ENCODE data around the gene OGFOD3. TPM values are rescaled to one million over a fixed set of nuclear protein-coding genes. Genes with fewer than 3 reads are reported as not detected.

OGFOD3 gene
- total RNA-seq, 1 experiment from 2014 or later = 31.7 TPM

DNA sequence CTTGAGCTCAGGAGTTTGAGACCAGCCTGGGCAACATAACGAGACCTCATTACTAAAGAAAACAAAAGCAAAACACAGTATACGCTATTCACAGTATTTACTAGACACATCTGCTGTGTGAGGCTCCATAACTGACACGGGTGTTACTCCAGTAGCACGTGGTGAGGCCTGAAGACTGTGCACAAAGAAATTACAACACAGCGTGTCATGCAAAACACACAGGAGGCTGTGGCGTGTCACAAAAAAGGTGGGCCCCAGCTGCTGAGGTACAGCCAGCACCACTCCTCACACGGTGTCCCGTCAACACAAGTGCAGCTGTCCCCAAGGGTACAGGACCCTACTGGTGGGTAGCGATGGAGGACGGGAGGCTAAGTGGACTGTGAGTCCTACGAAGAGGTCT, 29.5 kb upstream of the OGFOD3 start:
- DNase-seq (ENCODE audit: extremely low read depth, low read depth) = no peak

DNA sequence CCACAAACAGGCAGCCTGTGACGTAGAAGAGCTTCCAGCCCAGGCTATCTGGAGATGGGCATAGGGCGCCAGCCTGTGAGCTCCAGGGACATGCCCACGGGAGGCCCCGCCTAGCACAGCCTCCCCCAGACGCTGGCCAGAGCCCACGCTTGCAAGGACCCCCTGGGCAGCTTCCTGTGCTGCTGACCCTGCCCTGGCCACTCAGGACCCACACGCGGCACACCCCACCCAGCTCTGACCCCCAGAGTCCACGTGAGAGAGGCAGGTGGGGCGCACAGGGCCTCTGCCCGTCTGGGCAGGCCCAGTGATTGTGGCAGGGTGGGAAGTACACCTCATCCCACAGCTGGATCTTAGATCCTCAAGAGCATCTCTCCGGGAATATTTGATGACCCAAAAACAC, 28.3 kb upstream of the OGFOD3 start:
- DNase-seq (ENCODE audit: extremely low read depth, low read depth) = no peak

DNA sequence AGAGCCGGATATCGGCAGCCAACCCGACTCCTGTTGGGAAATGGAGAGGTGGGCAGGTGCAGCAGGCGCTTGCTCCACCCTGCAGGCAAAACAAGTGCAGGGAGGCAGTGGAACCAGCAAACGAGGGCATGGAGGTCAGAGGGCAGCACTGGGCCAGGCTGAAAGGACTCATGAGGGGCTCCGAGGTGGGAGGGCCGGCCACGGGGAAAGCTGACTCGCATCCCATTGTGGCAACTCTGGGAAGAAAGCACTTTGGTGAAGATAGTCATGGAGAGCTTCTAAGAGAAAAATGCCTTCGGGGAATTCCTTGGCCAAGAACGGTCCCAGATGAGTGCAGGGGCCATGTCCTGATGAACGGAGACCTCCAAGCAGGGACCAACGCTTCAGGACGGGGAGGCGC, 27.7 kb upstream of the OGFOD3 start:
- DNase-seq (ENCODE audit: extremely low read depth, low read depth) = no peak

DNA sequence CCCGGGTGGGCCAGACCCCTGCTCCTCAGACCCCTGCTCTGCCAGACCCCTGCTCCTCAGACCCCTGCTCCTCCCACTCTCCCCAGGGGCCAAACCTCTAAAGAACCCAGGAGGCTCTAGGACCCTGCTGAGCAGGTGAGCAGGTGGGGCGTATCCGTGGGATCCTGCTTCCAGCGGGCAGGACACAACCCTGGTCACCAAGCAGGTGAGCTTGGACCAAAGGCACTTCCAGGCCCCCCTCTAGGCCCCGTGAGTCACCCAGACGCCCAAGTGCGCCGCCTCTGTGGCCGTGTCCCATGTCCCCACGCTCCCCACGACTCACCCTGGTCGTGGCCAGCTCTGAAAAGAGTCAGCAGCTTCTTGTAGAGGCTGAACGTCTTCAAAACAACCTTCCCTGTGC, 27.2 kb upstream of the OGFOD3 start:
- DNase-seq (ENCODE audit: extremely low read depth, low read depth) = no peak

DNA sequence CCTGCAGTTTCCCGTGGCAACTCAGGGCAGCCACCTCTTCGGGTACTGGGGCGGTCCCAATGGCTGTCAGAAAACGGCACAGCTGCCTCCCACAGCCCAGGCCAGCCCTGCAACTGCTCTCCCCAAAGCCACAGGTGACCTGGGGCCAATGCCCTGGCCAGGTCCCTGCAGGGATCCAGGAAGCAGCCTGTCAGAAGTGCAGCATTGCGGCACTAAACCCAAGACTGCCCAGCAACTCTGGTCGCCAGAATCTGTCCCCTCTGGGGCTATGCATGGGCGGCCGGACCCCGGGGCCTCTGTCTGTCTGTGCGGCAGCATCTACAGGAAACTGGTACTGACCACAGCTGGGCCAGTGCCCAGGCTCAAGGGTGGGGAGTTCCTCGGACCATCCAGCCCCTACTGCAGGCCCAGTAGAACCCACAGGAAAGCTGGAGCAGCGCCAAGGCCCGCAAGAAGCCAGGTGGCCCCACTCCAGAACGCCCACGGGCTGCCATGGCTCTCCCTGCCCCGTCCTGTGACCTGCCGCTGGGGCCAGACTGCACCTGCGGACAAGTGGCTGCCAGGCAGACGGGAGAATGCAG, 26.6 kb upstream of the OGFOD3 start:
- no peak for DNase-seq (ENCODE audit: extremely low read depth, low read depth)

DNA sequence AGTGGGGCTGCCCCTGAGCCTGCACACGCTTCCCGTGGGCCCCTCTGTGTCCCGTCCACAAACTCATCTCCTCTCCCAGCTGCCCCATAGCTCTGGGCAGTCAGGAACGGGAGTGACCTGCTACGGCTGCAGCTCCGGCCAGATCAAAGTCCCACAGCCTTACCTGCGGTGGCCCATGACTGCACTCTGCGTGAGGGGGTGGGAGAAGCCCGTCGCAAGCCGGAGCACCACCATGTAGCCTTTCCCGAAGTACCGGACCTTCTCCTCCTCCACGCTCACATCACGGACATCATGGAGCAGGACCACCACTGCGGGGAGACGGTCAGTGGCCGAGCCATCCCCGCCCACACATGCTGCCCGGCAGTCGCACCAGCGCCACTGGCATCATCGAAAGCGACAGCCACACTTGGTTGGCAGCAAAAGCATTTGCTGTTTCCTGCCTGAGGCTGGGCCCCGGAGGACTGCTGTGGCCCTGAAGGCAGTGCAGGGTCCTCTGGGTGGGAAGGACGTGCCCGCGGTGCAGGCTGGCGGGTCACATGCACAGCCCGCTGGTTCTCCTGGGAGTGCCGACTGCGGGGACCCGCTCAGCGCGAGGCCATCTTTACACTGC, 26.0 kb upstream of the OGFOD3 start:
- DNase-seq (ENCODE audit: extremely low read depth, low read depth) = no peak

DNA sequence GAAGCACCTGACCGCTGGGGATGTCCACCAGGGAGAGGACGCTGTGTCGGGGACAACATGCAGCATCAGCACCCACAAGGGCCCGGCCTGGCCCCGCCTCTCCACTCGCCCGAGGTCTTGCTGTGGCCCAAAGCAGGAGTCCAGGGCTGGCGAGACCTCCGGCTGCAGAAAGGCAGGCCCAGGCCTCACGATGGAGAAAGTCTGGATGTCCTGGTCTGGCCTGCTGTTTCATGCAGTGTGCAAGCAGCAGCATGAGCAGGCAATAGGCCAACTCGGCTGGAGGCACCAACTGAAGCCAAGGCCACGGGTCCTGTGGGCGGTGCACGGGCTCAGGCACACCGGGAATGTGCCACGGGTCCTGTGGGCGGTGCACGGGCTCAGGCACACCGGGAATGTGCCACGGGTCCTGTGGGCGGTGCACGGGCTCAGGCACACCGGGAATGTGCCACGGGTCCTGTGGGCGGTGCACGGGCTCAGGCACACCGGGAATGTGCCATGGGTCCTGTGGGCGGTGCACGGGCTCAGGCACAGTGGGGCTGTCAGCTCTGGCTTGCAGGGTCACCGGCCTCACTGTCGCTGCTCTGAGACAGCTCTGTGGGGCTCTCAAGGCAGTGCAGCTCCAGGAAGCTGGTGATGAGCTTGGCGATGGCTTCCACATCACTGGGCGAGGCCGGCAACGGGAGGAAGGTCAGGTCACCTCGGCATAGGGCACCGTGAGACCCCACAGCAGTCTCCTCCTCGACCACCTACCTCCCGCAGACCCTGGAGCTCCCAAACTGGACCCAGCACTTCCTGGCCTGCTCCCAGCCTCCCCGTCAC, 25.3 kb upstream of the OGFOD3 start:
- no peak for DNase-seq (ENCODE audit: extremely low read depth, low read depth)

DNA sequence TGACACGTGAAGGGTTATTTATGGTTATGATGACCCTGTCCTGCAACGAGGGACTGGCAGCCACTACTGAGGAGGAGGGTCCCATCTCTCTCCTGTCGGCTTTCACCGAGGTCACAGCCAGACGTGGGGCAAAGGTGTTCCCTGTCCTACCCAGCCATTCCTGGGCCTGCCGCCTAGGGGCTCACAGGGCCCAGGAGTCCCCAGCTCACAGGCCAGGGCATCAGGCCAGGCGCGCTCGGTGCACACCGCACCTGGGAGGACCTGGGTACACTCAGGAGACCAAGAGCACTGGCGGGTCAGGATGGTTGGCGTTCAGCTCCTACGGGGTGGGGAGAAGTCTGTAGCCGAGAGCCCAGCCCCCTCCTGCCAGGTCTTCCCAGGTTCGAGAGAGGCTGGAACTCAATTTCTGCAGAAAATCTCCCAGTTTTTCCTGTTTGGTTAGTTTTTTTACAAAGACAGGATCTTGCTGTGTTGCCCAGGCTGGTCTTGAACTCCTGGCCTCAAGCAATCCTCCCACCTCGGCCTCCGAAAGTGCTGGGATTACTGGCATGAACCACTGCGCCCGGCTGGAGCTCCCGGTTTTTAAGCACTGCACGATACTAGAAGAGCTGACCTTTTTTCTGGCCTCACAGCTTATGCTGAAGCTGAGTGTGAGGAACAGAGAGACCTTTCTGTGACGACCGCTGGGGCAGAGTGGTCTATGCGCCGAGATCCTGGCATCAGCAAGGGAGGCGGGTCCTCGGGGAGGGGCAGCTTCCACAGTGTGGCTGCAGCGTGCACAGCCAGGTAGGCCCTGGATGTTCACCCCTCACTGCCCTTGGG, 24.5 kb upstream of the OGFOD3 start:
- no peak for DNase-seq (ENCODE audit: extremely low read depth, low read depth)

DNA sequence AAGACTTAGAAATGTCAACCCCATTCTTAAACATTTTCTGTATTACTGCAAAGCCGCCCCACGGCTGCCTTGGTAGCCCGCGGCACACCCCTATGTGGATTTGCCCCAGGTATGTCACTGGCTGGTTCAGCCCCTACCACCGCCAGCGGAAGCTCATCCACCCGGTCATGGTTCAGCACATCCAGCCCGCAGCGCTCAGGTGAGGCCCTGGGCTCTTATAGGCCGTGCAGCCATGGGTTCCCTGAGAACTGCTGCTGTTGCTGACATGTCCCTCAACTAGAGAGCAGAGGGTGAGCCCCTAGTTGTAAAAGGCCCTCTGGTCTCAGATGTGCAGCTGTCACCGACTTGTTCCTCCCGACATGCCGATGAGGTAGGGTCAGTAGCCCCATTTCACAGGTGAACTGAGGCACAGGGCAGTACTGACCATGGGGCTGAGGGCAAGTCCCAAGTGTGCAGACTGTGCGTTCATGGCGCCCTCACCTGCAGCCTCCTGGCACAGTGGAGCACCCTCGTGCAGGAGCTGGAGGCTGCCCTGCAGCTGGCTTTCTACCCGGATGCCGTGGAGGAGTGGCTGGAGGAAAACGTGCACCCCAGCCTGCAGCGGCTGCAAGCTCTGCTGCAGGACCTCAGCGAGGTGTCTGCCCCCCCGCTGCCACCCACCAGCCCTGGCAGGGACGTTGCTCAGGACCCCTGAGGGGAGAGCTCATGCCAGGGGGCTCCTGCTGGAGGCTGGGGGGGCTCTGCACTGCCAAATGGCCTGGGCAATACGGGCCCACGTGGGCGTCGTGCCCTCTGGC, 23.5 kb upstream of the OGFOD3 start:
- no peak for DNase-seq (ENCODE audit: extremely low read depth, low read depth)

DNA sequence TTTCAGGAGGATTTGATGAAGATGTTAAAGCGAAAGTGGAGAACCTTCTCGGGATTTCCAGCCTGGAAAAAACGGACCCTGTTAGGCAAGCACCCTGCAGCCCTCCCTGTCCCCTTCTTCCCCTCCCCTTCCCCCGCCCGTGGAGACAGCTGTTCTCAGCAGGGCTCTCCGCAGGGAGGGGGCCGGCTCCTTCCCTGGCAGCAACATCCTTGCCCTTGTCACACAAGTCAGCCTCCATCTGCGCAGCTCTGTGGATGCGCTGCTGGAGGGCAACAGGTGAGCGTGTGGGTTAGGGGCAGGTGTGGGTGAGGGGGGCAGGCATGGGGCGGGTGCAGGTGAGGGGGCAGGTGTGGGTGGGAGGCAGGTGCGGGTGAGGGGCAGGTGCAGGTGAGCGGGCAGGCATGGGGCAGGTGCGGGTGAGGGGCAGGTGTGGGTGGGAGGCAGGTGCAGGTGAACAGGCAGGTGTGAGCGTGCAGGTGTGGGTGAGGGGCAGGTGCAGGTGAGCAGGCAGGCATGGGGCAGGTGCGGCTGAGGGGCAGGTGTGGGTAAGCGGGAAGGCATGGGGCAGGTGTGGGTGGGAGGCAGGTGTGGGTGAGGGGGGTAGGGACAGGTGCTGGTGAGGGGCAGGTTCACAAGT, 22.7 kb upstream of the OGFOD3 start:
- no peak for DNase-seq (ENCODE audit: extremely low read depth, low read depth)

DNA sequence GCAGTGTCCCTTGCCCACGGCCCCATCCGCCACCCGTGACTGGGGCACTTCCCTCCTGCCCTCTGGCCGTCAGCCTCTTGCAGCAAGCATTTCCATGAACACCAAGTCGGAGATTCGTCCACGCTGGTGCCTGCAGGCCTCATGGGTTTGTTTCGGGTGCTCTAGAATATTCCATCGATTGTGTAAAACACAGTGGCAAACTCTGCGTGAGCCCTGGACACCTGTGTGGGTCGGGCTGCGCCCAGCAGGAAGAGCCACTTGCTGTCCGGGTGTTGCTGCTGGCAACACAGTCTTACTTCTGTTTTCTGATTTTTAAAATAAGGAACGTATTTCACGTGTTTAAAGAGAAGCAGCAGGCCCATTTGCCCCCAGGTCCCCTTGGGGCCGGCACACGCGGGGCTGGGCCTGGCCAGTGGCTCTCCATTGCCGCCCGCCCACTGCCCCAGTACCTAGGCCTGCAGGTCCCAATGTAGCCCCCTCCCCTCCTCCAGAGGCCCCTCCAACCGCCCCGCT, 22.1 kb upstream of the OGFOD3 start:
- no peak for DNase-seq (ENCODE audit: extremely low read depth, low read depth)

DNA sequence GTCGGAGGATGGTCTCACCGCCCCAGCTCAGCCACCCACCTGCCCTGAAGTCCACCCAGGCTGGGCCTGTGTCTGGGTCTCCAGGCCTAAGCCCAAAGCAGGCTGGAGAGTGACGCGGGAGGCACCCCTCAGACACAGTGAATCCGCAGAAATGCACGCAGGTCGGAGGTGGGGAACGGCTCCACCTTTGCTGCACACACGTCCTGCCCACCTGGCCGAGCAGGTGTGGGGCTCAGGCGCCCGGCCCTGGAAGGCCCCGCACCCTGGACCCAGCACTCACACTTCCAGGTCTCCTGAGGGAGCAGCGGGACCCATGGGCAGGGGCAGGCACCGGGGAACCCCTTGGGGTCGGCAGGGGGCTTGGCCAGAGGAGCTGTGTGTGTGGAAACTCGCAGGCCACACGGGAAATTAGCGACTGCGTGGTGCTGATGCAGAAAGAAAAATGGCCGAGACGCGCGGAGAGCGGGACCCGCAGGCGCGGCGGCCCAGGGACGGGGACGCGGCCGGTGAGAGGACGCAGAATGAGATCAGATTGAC, 21.5 kb upstream of the OGFOD3 start:
- no peak for DNase-seq (ENCODE audit: extremely low read depth, low read depth)

DNA sequence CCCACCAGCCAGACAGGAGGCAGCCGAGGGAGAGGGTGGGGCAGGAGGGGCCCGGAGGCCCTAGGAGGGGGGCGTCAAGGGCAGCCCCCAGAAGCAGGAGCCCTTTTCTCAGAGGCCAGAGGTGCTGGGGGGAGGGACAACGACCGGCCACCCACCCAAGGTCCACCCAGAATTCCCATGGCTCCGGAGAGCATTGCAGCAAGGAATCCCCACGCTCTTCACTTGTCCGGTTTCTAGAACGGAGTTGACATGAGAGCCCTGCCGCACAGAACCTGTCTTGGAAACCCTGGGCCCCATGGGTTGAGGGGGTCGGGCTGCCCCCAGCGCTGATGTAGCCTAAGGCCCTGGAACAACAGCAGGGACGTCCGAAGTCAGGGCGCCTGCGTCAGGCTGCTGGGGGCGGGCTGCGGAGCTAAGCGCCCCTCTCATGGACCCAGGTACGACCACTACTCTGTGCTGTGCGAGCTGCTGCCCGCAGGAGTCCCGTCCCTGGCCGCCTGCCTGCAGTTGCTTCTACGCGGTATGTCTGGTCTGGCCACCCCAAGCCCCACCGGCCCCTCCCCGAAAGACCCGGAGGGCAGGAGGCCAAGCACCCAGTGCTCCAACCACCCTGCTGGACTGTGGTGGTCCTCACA, 20.9 kb upstream of the OGFOD3 start:
- DNase-seq (ENCODE audit: extremely low read depth, low read depth) = no peak

DNA sequence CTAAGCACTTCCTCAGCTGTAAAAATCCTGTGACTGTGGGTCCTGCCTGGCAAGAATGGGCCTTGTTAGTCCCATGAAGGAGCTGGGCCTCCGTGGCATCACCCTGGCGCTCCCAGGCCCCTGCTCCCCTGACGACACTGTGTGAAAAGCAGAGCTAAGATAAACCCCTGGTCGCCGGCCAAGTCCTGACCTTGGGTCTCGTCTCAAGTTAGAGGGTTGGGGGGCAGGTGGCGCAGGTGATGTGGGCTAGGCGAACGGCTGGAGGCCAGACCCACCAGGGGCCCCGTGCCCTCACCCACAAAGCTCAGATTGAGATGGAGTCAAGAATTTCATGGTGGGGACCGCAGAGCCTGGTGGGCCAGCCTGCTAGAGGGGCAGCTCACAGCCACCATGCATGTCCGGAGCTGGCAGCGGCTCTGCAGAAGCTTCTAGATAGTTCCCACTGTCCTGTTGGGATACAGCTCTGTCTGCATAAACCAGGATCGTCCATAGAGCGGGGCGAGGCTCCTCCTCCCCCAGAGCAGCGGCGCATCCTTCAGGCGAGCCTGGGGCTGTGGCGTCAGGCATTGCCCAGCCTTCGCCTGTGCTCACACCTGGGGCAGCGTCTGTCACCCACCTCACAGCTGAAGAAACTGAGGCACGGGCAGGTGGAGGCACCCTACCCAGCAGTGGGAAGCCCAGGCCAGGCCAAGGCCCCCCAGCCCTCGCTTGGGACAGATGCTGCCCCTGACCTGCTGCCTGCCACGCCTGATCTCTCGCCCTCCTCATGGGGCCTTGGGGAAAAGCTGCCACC, 20.2 kb upstream of the OGFOD3 start:
- no peak for DNase-seq (ENCODE audit: extremely low read depth, low read depth)

DNA sequence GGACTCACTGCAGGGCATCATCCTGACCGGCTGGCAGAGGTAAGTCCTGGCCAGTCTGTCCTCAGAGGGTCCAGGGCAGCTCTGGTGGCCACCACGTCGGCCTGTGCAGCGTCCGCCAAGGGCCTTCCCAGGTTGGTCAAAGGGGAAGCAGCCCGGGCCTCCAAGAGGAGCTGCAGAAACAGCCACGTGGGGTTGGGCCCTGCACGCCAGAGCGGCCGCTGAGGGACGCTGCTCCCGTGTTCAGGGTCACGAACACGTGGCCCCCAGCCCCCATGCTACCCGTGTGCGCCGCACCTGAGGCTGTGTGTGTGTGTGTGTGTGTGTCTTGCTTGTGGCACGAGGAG, 18.9 kb upstream of the OGFOD3 start:
- no peak for DNase-seq (ENCODE audit: extremely low read depth, low read depth)

DNA sequence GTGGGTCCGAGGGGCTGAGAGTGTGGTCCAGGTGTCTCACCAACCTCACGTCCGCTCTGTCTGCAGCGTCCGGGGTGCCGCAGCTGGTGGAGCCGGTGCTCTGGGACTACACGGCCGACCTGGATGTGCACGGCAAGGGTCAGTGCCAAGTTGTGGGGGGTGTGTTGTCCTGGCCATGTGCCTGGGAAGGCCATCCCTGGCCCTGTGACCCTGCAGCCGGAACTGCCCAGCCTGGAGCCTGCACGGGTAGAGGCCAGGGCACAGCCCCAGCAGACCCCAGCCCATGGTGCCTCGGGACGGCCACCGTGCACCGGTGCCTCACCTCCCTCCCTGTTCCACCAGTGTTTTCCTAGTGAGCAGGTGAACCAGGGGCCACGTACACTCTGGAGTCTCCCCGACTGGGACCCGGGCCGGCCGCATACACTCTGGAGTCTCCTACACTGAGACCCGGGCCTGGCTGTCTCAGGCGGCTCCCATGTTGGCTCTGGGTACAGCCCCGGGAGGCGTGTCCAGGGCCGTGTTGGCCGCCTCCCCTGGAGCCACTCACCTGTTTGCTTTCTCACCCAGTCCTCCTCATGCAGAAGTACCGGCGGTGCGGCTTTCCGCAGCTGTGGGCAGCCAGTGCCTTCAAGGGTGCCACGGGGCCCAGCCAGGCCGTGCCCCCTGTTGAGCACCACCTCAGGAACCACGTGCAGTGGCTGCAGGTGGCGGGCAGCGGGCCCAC, 18.4 kb upstream of the OGFOD3 start:
- no peak for DNase-seq (ENCODE audit: extremely low read depth, low read depth)

All from NCI-H460 (cell line).